ENCODE results near the gene LGALSL.
"Not testable (repeated sequence)": the region's sequence is repeated elsewhere in the genome, so short reads cannot be mapped to it uniquely, and the experiment has no call there.

GRCh38 chr2:64445970-64446369 is 8.0 kb upstream of the LGALSL start:
- TF ChIP-seq, protein P1, sequence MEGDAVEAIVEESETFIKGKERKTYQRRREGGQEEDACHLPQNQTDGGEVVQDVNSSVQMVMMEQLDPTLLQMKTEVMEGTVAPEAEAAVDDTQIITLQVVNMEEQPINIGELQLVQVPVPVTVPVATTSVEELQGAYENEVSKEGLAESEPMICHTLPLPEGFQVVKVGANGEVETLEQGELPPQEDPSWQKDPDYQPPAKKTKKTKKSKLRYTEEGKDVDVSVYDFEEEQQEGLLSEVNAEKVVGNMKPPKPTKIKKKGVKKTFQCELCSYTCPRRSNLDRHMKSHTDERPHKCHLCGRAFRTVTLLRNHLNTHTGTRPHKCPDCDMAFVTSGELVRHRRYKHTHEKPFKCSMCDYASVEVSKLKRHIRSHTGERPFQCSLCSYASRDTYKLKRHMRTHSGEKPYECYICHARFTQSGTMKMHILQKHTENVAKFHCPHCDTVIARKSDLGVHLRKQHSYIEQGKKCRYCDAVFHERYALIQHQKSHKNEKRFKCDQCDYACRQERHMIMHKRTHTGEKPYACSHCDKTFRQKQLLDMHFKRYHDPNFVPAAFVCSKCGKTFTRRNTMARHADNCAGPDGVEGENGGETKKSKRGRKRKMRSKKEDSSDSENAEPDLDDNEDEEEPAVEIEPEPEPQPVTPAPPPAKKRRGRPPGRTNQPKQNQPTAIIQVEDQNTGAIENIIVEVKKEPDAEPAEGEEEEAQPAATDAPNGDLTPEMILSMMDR (IDR thresholded peaks at IDR 0.05), result not testable (repeated sequence)
- TF ChIP-seq POLR2A (IDR thresholded peaks at IDR 0.05), result not testable (repeated sequence)
